K562 (cell line): ENCODE data around the gene DAPK1. TPM values are rescaled to one million over a fixed set of nuclear protein-coding genes. Genes with fewer than 3 reads are reported as not detected.
A peak's percentile ranks its signal among the peaks of the same experiment; 100 is the strongest.

Experiments used
- AFF1 ChIP-seq, 2 experiments: fragments of 450-650 bp; IDR thresholded peaks; 2 replicates each; pipeline ENCODE4 v1.6.1; 2018; ENCODE audit warnings: mild to moderate bottlenecking in 2 of 2, low read depth in 1 of 2; ENCODE audit not compliant: partially characterized antibody in 2 of 2
- ARID3A ChIP-seq: IDR thresholded peaks from 2 replicates; pipeline ENCODE4 v1.6.1; 2012; ENCODE audit warnings: low read depth, low read length, improper control_type of control experiment, borderline replicate concordance
- ATF1 ChIP-seq, 2 experiments: fragments of 450-650 bp in 1 of 2; IDR thresholded peaks; 2 replicates each; pipeline ENCODE4 v1.6.1; 2016; ENCODE audit warnings: missing compliant biosample characterization in 1 of 2, missing genetic modification characterization in 1 of 2
- ATF3 ChIP-seq, 2 experiments: fragments of 450-650 bp in 1 of 2; sonication (generic) in 1 of 2; formaldehyde crosslinking in 1 of 2; IDR thresholded peaks in 1 of 2; conservative IDR thresholded peaks in 1 of 2; 2 replicates each; pipeline versions ENCODE4 v1.6.1 to v1.8.1; 2016 to 2023; ENCODE audit warnings: mild to moderate bottlenecking in 2 of 2, moderate library complexity in 2 of 2, inconsistent platforms in 1 of 2, missing genetic modification reagents in 1 of 2
- BHLHE40 ChIP-seq: IDR thresholded peaks from 2 replicates; pipeline ENCODE4 v1.6.1; 2011; ENCODE audit warnings: low read length, improper control_type of control experiment
- CHD1 ChIP-seq: fragments of 200-600 bp; sonication (generic); IDR thresholded peaks from one replicate; pipeline ENCODE4 v1.6.1; 2012; ENCODE audit warnings: mild to moderate bottlenecking, moderate library complexity, low read length, inconsistent platforms
- FOSL1 ChIP-seq: fragments of 200-800 bp; sonication (Bioruptor generic); conservative IDR thresholded peaks from 2 replicates; pipeline ENCODE4 v1.6.1; 2016; ENCODE audit warnings: missing genetic modification characterization, missing compliant biosample characterization
- MTA3 ChIP-seq: fragments of 450-650 bp; formaldehyde crosslinking; IDR thresholded peaks from 2 replicates; pipeline ENCODE4 v1.6.1; 2017; ENCODE audit warnings: mild to moderate bottlenecking, borderline replicate concordance
- NONO ChIP-seq, 2 experiments: fragments of 200-400 bp in 1 of 2; fragments of 450-650 bp in 1 of 2; formaldehyde crosslinking in 1 of 2; IDR thresholded peaks; 2 replicates each; pipeline ENCODE4 v1.6.1; 2017; ENCODE audit warnings: low read depth in 2 of 2, mild to moderate bottlenecking in 2 of 2, moderate library complexity in 2 of 2, low read length in 1 of 2
- PBX2 ChIP-seq, 2 experiments: IDR thresholded peaks in 1 of 2; conservative IDR thresholded peaks in 1 of 2; 2 replicates each; pipeline ENCODE4 v1.6.1; 2016; ENCODE audit warnings: low read depth in 2 of 2, mild to moderate bottlenecking in 1 of 2, missing compliant biosample characterization in 1 of 2, missing genetic modification characterization in 1 of 2, moderate library complexity in 1 of 2
- RAD21 ChIP-seq, 2 experiments: fragments of 250-450 bp in 1 of 2; fragments of 450-650 bp in 1 of 2; sonication (Bioruptor Pico) in 1 of 2; formaldehyde crosslinking in 1 of 2; IDR thresholded peaks in 1 of 2; conservative IDR thresholded peaks in 1 of 2; 2 replicates each; pipeline versions ENCODE4 v1.4.0 to v1.8.0; 2020 to 2022; ENCODE audit warnings: mild to moderate bottlenecking in 2 of 2, moderate library complexity in 1 of 2
- SMAD3 ChIP-seq: fragments of 450-650 bp; formaldehyde crosslinking; conservative IDR thresholded peaks from 2 replicates; pipeline ENCODE4 v1.4.0; 2020; ENCODE audit warnings: mild to moderate bottlenecking
- ZBTB49 ChIP-seq: sonication (generic); formaldehyde crosslinking; IDR thresholded peaks from 2 replicates; pipeline ENCODE4 v1.8.0; 2022; ENCODE audit warnings: missing genetic modification reagents, mild to moderate bottlenecking, borderline replicate concordance
- polyA plus RNA-seq, 8 experiments: library from polyadenylated mRNA; depleted of rRNA in 4 of 8; stranded (reverse) in 5 of 8; unstranded in 3 of 8; fragments of >200 nt; fragmentation: Nextera tagmentation in 2 of 8; fragmentation: Illumina TruSeq in 1 of 8; extraction: Ambion mirVana in 2 of 8; extraction: Trizol in 1 of 8; gene quantifications; 2 replicates each; pipeline versions ENCODE4 v1.2.1 to v1.2.3, GENCODE V29; 2011 to 2014; ENCODE audit warnings: inconsistent platforms in 1 of 8, missing spikeins in 1 of 8
- total RNA-seq, 7 experiments: library from RNA; depleted of rRNA in 6 of 7; stranded (reverse); fragments of >200 nt in 6 of 7; fragmentation: Illumina TruSeq in 2 of 7; extraction: Trizol in 2 of 7; gene quantifications; 2 replicates each; pipeline versions ENCODE4 v1.2.1 to v1.2.3, GENCODE V29; 2011 to 2021; ENCODE audit warnings: low replicate concordance in 1 of 7

DAPK1 gene
- total and polyA plus RNA-seq, 9 of the 15 experiments (the other 6 are each of a cell fraction or from before 2014, with no cell fraction given), result 1.7 to 26.4 (median 15.8) TPM

GRCh38 chr9:87714819-87715218, 217.2 kb downstream of the DAPK1 start (continued):
- TF ChIP-seq PBX2 (CRISPR knock-in tag; IDR thresholded peaks at IDR 0.05; ENCODE audit: low read depth), result no peak
- peak; percentile 70 for TF ChIP-seq PBX2 (tag; conservative IDR thresholded peaks at IDR 0.05; ENCODE audit: low read depth)
- no peak; a peak in 1 of 4 replicates for TF ChIP-seq RAD21 (CRISPR knock-in tag; conservative IDR thresholded peaks at IDR 0.05 in 1 of 2, IDR thresholded peaks at IDR 0.05 in 1 of 2)
- TF ChIP-seq CHD1, result no peak
- TF ChIP-seq ZBTB49 (CRISPR knock-in tag), result no peak
- peak; percentile 33; the same call in 1 of the 2 replicates for TF ChIP-seq FOSL1 (tag)
- TF ChIP-seq AFF1 (IDR thresholded peaks at IDR 0.05; ENCODE audit: low read depth in 1 of 2, partially characterized antibody in 2 of 2), result peak in 1 of 2 experiments; percentile 52
- TF ChIP-seq ATF1 (CRISPR knock-in tag; IDR thresholded peaks at IDR 0.05), result no peak
- peak; percentile 43; the same call in 1 of the 2 replicates for TF ChIP-seq ATF1 (tag; IDR thresholded peaks at IDR 0.05)
- peak; percentile 14; the same call in 1 of the 2 replicates for TF ChIP-seq BHLHE40
- TF ChIP-seq ARID3A, result 0 out of 2 replicates have a peak, but pooled peaks have one; percentile 43
- TF ChIP-seq NONO (IDR thresholded peaks at IDR 0.05; ENCODE audit: low read depth in 2 of 2, low read length in 1 of 2), result no peak
- TF ChIP-seq SMAD3 (CRISPR knock-in tag), result no peak
- TF ChIP-seq ATF3 (IDR thresholded peaks at IDR 0.05), result peak; percentile 83
- no peak for TF ChIP-seq ATF3 (CRISPR knock-in tag; conservative IDR thresholded peaks at IDR 0.05)
- TF ChIP-seq MTA3, result peak; percentile 65; the same call in 1 of the 2 replicates
